ENCODE results near the gene PARP6. TPM values are rescaled to one million over a fixed set of nuclear protein-coding genes. Genes with fewer than 3 reads are reported as not detected.
A peak's percentile ranks its signal among the peaks of the same experiment; 100 is the strongest.

Gene PARP6
- total and polyA plus RNA-seq, 9 of the 15 experiments (the other 6 are each of a cell fraction or from before 2014, with no cell fraction given) = 14.8 to 83.2 (median 28.3) TPM

- TF ChIP-seq NCOA6 (IDR thresholded peaks at IDR 0.05) (no peak), YY1 (IDR thresholded peaks at IDR 0.05; ENCODE audit: borderline replicate concordance in 1 of 3, control insufficient read depth in 1 of 3, extremely low read depth in 1 of 3, insufficient read depth in 3 of 3, insufficient read length in 1 of 3, insufficient replicate concordance in 2 of 3, low read depth in 1 of 3, low read length in 2 of 3) (peak in 1 of 3 experiments; percentile 19), ZNF197 (CRISPR knock-in tag; IDR thresholded peaks at IDR 0.05; ENCODE audit: low read depth) (peak; percentile 58; the same call in 1 of the 2 replicates), ESRRA (IDR thresholded peaks at IDR 0.05; ENCODE audit: borderline replicate concordance, low read depth) (peak; percentile 45; the same call in 1 of the 2 replicates), E2F5 (CRISPR knock-in tag; IDR thresholded peaks at IDR 0.05) (0 out of 2 replicates have a peak, but pooled peaks have one; percentile 29), MTA2 (IDR thresholded peaks at IDR 0.05; ENCODE audit: low read depth) (no peak), KHSRP (IDR thresholded peaks at IDR 0.05) (no peak), ZNF695 (CRISPR knock-in tag; IDR thresholded peaks at IDR 0.05) (no peak), BCOR (IDR thresholded peaks at IDR 0.05) (peak; percentile 24; the same call in 1 of the 2 replicates), ZNF764 (CRISPR knock-in tag; IDR thresholded peaks at IDR 0.05; ENCODE audit: low read depth) (no peak), ZNF507 (tag; conservative IDR thresholded peaks at IDR 0.05) (no peak), XRCC4 (IDR thresholded peaks at IDR 0.05; ENCODE audit: extremely low read depth, insufficient read depth, insufficient read length) (no peak), BDP1 (IDR thresholded peaks at IDR 0.05; ENCODE audit: insufficient read depth, insufficient read length) (no peak), POLR3G (IDR thresholded peaks at IDR 0.05; ENCODE audit: extremely low read depth, insufficient read length, insufficient replicate concordance) (no peak), HMG20B (CRISPR knock-in tag; IDR thresholded peaks at IDR 0.05) (no peak), LEF1 (IDR thresholded peaks at IDR 0.05) (no peak), ZNF12 (CRISPR knock-in tag; IDR thresholded peaks at IDR 0.05) (no peak), PTRF (tag; IDR thresholded peaks at IDR 0.05) (no peak), DIDO1 (tag; IDR thresholded peaks at IDR 0.05; ENCODE audit: low read depth) (peak; percentile 40; the same call in 1 of the 2 replicates), ZFPM2 (CRISPR knock-in tag; IDR thresholded peaks at IDR 0.05) (no peak), BRF2 (IDR thresholded peaks at IDR 0.05; ENCODE audit: borderline replicate concordance, insufficient read depth, insufficient read length) (no peak), TARDBP (IDR thresholded peaks at IDR 0.05) (peak; percentile 68; the same call in 1 of the 2 replicates), ZBTB33 (CRISPR knock-in tag; IDR thresholded peaks at IDR 0.05) (no peak), CEBPB (tag; IDR thresholded peaks at IDR 0.05) (no peak)
These were observed at the start of gene PARP6 (continued) for GRCh38 chr15:72272213-72272996.
